H9 (cell line): ENCODE results near the gene SCLY. TPM values are rescaled to one million over a fixed set of nuclear protein-coding genes. Genes with fewer than 3 reads are reported as not detected.

Experiments used
- DNase-seq: peaks from one replicate; pipeline ENCODE4 v3.0.0-alpha.2; 2017
- H2AFZ ChIP-seq: one replicate; pipeline ENCODE4 v1.6.1; 2013; ENCODE audit warnings: mild to moderate bottlenecking, low read length, control low read depth, moderate library complexity
- H2AK5ac ChIP-seq: 2 replicates; pipeline ENCODE4 v1.6.1; 2013; ENCODE audit warnings: low read length, control low read depth, mixed read lengths; ENCODE audit not compliant: insufficient read length
- H2BK120ac ChIP-seq: one replicate; pipeline ENCODE4 v1.6.1; 2013; ENCODE audit warnings: low read depth, mild to moderate bottlenecking, low read length, control low read depth, inconsistent platforms; ENCODE audit not compliant: poor library complexity, severe bottlenecking
- H2BK12ac ChIP-seq: 2 replicates; pipeline ENCODE4 v1.6.1; 2013; ENCODE audit warnings: low read length, control low read depth, mixed read lengths, low read depth; ENCODE audit not compliant: insufficient read length
- H2BK15ac ChIP-seq: 2 replicates; pipeline ENCODE4 v1.6.1; 2013; ENCODE audit warnings: low read depth, low read length, control low read depth
- H2BK20ac ChIP-seq: one replicate; pipeline ENCODE4 v1.6.1; 2013; ENCODE audit warnings: low read depth, mild to moderate bottlenecking, low read length, control low read depth, inconsistent platforms; ENCODE audit not compliant: poor library complexity, severe bottlenecking
- H2BK5ac ChIP-seq: 2 replicates; pipeline ENCODE4 v1.6.1; 2013; ENCODE audit warnings: low read length, control low read depth, mixed read lengths; ENCODE audit not compliant: insufficient read length
- H3K14ac ChIP-seq: 2 replicates; pipeline ENCODE4 v1.6.1; 2013; ENCODE audit warnings: low read length, control low read depth; ENCODE audit not compliant: insufficient read depth
- H3K18ac ChIP-seq: 2 replicates; pipeline ENCODE4 v1.6.1; 2013; ENCODE audit warnings: low read depth, mild to moderate bottlenecking, mixed read lengths, low read length, control low read depth; ENCODE audit not compliant: insufficient read length
- H3K23ac ChIP-seq: 2 replicates; pipeline ENCODE4 v1.6.1; 2013; ENCODE audit warnings: low read length, control low read depth, mixed read lengths, low read depth; ENCODE audit not compliant: insufficient read length
- H3K23me2 ChIP-seq: 2 replicates; pipeline ENCODE4 v1.6.1; 2013; ENCODE audit warnings: low read depth, mild to moderate bottlenecking, mixed read lengths, low read length, control low read depth; ENCODE audit not compliant: insufficient read length, poor library complexity, severe bottlenecking
- H3K27ac ChIP-seq: 2 replicates; pipeline ENCODE4 v1.5.1; 2013; ENCODE audit warnings: low read length, control low read depth, mixed read lengths, low read depth; ENCODE audit not compliant: insufficient read length
- H3K27me3 ChIP-seq: 2 replicates; pipeline ENCODE4 v1.6.1; 2013; ENCODE audit warnings: low read length, control low read depth, inconsistent platforms; ENCODE audit not compliant: insufficient read depth
- H3K4ac ChIP-seq: 2 replicates; pipeline ENCODE4 v1.6.1; 2013; ENCODE audit warnings: low read depth, mild to moderate bottlenecking, control low read depth, inconsistent platforms, low read length, moderate library complexity
- H3K4me1 ChIP-seq: 2 replicates; pipeline ENCODE4 v1.6.1; 2013; ENCODE audit warnings: low read length, control low read depth, inconsistent platforms; ENCODE audit not compliant: insufficient read depth
- H3K4me2 ChIP-seq: 2 replicates; pipeline ENCODE4 v1.6.1; 2013; ENCODE audit warnings: low read length, control low read depth, mixed read lengths; ENCODE audit not compliant: insufficient read length, insufficient read depth
- H3K56ac ChIP-seq: 2 replicates; pipeline ENCODE4 v1.6.1; 2013; ENCODE audit warnings: low read depth, mild to moderate bottlenecking, mixed read lengths, low read length, control low read depth; ENCODE audit not compliant: insufficient read length
- H3K79me1 ChIP-seq: 2 replicates; pipeline ENCODE4 v1.6.1; 2013; ENCODE audit warnings: low read depth, mild to moderate bottlenecking, moderate library complexity, low read length, control low read depth, inconsistent platforms; ENCODE audit not compliant: insufficient read depth, poor library complexity, severe bottlenecking
- H3K79me2 ChIP-seq: 2 replicates; pipeline ENCODE4 v1.6.1; 2013; ENCODE audit warnings: low read length, control low read depth, inconsistent platforms; ENCODE audit not compliant: insufficient read depth
- H3K9ac ChIP-seq: 2 replicates; pipeline ENCODE4 v1.6.1; 2013; ENCODE audit warnings: low read length, control low read depth, mixed read lengths; ENCODE audit not compliant: insufficient read length; ENCODE audit errors: extremely low read depth
- H3K9me3 ChIP-seq: one replicate; pipeline ENCODE4 v1.6.1; 2013; ENCODE audit warnings: low read depth, low read length, inconsistent platforms; ENCODE audit not compliant: control insufficient read depth
- H3T11ph ChIP-seq: one replicate; pipeline ENCODE4 v1.6.1; 2013; ENCODE audit warnings: mild to moderate bottlenecking, low read length, control low read depth, inconsistent platforms
- H4K20me1 ChIP-seq: one replicate; pipeline ENCODE4 v1.6.1; 2013; ENCODE audit not compliant: control insufficient read depth, insufficient read length, insufficient read depth
- H4K5ac ChIP-seq: 2 replicates; pipeline ENCODE4 v1.6.1; 2013; ENCODE audit warnings: low read depth, mild to moderate bottlenecking, mixed read lengths, low read length, control low read depth; ENCODE audit not compliant: insufficient read length
- H4K8ac ChIP-seq: replicated peaks from 2 replicates; pipeline ENCODE4 v1.6.1; 2013; ENCODE audit warnings: low read length, control low read depth, mixed read lengths, low read depth; ENCODE audit not compliant: insufficient read length
- H4K91ac ChIP-seq: 2 replicates; pipeline ENCODE4 v1.6.1; 2013; ENCODE audit warnings: low read depth, mild to moderate bottlenecking, moderate library complexity, mixed read lengths, low read length, control low read depth; ENCODE audit not compliant: insufficient read length
- H3K27ac Mint-ChIP-seq, 3 experiments: 2 replicates in 2 of 3; 3 replicates in 1 of 3; pipeline ENCODE4 v1.8.0; 2020 to 2021; ENCODE audit warnings: mixed read lengths in 3 of 3, mild to moderate bottlenecking in 1 of 3, moderate library complexity in 1 of 3
- H3K27me3 Mint-ChIP-seq: 2 replicates; pipeline ENCODE4 v1.8.0; 2021; ENCODE audit warnings: low read depth, mild to moderate bottlenecking, moderate library complexity, mixed read lengths
- H3K36me3 Mint-ChIP-seq, 3 experiments: 2 replicates in 2 of 3; 3 replicates in 1 of 3; pipeline ENCODE4 v1.8.0; 2020 to 2021; ENCODE audit warnings: low read depth in 3 of 3, mixed read lengths in 3 of 3; ENCODE audit not compliant: insufficient read depth in 1 of 3
- H3K4me1 Mint-ChIP-seq, 2 experiments: 2 replicates each; pipeline ENCODE4 v1.8.0; 2020; ENCODE audit warnings: mixed read lengths in 2 of 2
- H3K4me3 Mint-ChIP-seq, 2 experiments: 2 replicates in 1 of 2; 3 replicates in 1 of 2; pipeline ENCODE4 v1.8.0; 2020 to 2021; ENCODE audit warnings: mild to moderate bottlenecking in 2 of 2, mixed read lengths in 2 of 2, moderate library complexity in 1 of 2
- H3K9me3 Mint-ChIP-seq, 2 experiments: 2 replicates in 1 of 2; 3 replicates in 1 of 2; pipeline ENCODE4 v1.8.0; 2020; ENCODE audit warnings: mild to moderate bottlenecking in 2 of 2, mixed read lengths in 2 of 2, moderate library complexity in 1 of 2
- CTCF ChIP-seq: fragments of 200-600 bp; sonication (generic); conservative IDR thresholded peaks from 3 replicates; pipeline ENCODE4 v1.8.0; 2021; ENCODE audit warnings: antibody characterized with exemption, mild to moderate bottlenecking
- WGBS: extraction: QIAGEN DNeasy Blood & Tissue Kit; methylation state at CpG from one replicate; pipeline ENCODE4 v1.1.7; 2013; ENCODE audit warnings: missing lambda C conversion rate, low lambda C conversion rate, mixed read lengths; ENCODE audit not compliant: insufficient read length; ENCODE audit errors: extremely low coverage; 5-methylcytosine and 5-hydroxymethylcytosine counted together
- total RNA-seq: library from RNA; stranded (reverse); gene quantifications from 2 replicates; pipeline ENCODE4 v1.2.1, GENCODE V29; 2021

Gene SCLY
- total RNA-seq, 1 experiment from 2014 or later: 55.3 TPM

GRCh38 chr2:238024986-238025385, 35.8 kb upstream of the SCLY start:
- H4K8ac ChIP-seq: no peak overlapping the region
- Mint-ChIP-seq H3K27ac (no peak overlapping the region), H3K4me1 (peaks cover 18 to 20% of the 10 kb centered on the region in 2 experiments), H3K27me3 (no peaks in the 10 kb centered on the region; the same call in 1 of the 2 replicates), H3K36me3 (peaks cover 9 to 26% (median 23%) of the 10 kb centered on the region in 3 experiments; a peak in 6 of 7 replicates), H3K4me3 (no peak overlapping the region), H3K9me3 (no peaks in the 10 kb centered on the region)
- H3K4me2 ChIP-seq: no peak overlapping the region
- H4K91ac ChIP-seq: no peak overlapping the region
- no peak overlapping the region for H3K9ac ChIP-seq
- H2BK5ac ChIP-seq: no peak overlapping the region
- no peaks in the 10 kb centered on the region for H3K79me1 ChIP-seq
- H2AFZ ChIP-seq: no peak overlapping the region
- no peak for TF ChIP-seq CTCF
- H4K5ac ChIP-seq: no peak overlapping the region
- peaks cover 2% of the 10 kb centered on the region; the same call in 1 of the 2 replicates for H3K79me2 ChIP-seq
- H3K9me3 ChIP-seq: no peaks in the 10 kb centered on the region
- no peak for DNase-seq
- H3K4me1 ChIP-seq: no peaks in the 10 kb centered on the region; the same call in 1 of the 2 replicates
- no peak overlapping the region for H3K27ac ChIP-seq
- H2BK15ac ChIP-seq: no peak overlapping the region
- H2BK12ac ChIP-seq: no peak overlapping the region
- H3K23ac ChIP-seq: no peak overlapping the region
- H3K23me2 ChIP-seq: no peaks in the 10 kb centered on the region
- no CpG with 5 or more reads among the region's 8 CpGs for WGBS
- no peak overlapping the region for H3K56ac ChIP-seq
- no peak overlapping the region for H2BK120ac ChIP-seq
- no peak overlapping the region for H3T11ph ChIP-seq
- no peak overlapping the region for H2AK5ac ChIP-seq
- no peaks in the 10 kb centered on the region for H4K20me1 ChIP-seq
- H3K27me3 ChIP-seq: no peaks in the 10 kb centered on the region
- H3K14ac ChIP-seq: no peak overlapping the region
- no peak overlapping the region for H3K18ac ChIP-seq
- no peak overlapping the region for H2BK20ac ChIP-seq
- H3K4ac ChIP-seq: no peak overlapping the region
